H9 (cell line): ENCODE data around the gene MARCHF3. TPM values are rescaled to one million over a fixed set of nuclear protein-coding genes. Genes with fewer than 3 reads are reported as not detected.

Experiments
- DNase-seq: peaks from one replicate; pipeline ENCODE4 v3.0.0-alpha.2; 2017
- H2AFZ ChIP-seq: one replicate; pipeline ENCODE4 v1.6.1; 2013; ENCODE audit warnings: mild to moderate bottlenecking, low read length, control low read depth, moderate library complexity
- H2AK5ac ChIP-seq: 2 replicates; pipeline ENCODE4 v1.6.1; 2013; ENCODE audit warnings: low read length, control low read depth, mixed read lengths; ENCODE audit not compliant: insufficient read length
- H2BK120ac ChIP-seq: one replicate; pipeline ENCODE4 v1.6.1; 2013; ENCODE audit warnings: low read depth, mild to moderate bottlenecking, low read length, control low read depth, inconsistent platforms; ENCODE audit not compliant: poor library complexity, severe bottlenecking
- H2BK12ac ChIP-seq: 2 replicates; pipeline ENCODE4 v1.6.1; 2013; ENCODE audit warnings: low read length, control low read depth, mixed read lengths, low read depth; ENCODE audit not compliant: insufficient read length
- H2BK15ac ChIP-seq: 2 replicates; pipeline ENCODE4 v1.6.1; 2013; ENCODE audit warnings: low read depth, low read length, control low read depth
- H2BK20ac ChIP-seq: one replicate; pipeline ENCODE4 v1.6.1; 2013; ENCODE audit warnings: low read depth, mild to moderate bottlenecking, low read length, control low read depth, inconsistent platforms; ENCODE audit not compliant: poor library complexity, severe bottlenecking
- H2BK5ac ChIP-seq: 2 replicates; pipeline ENCODE4 v1.6.1; 2013; ENCODE audit warnings: low read length, control low read depth, mixed read lengths; ENCODE audit not compliant: insufficient read length
- H3K14ac ChIP-seq: 2 replicates; pipeline ENCODE4 v1.6.1; 2013; ENCODE audit warnings: low read length, control low read depth; ENCODE audit not compliant: insufficient read depth
- H3K18ac ChIP-seq: 2 replicates; pipeline ENCODE4 v1.6.1; 2013; ENCODE audit warnings: low read depth, mild to moderate bottlenecking, mixed read lengths, low read length, control low read depth; ENCODE audit not compliant: insufficient read length
- H3K23ac ChIP-seq: 2 replicates; pipeline ENCODE4 v1.6.1; 2013; ENCODE audit warnings: low read length, control low read depth, mixed read lengths, low read depth; ENCODE audit not compliant: insufficient read length
- H3K23me2 ChIP-seq: 2 replicates; pipeline ENCODE4 v1.6.1; 2013; ENCODE audit warnings: low read depth, mild to moderate bottlenecking, mixed read lengths, low read length, control low read depth; ENCODE audit not compliant: insufficient read length, poor library complexity, severe bottlenecking
- H3K27ac ChIP-seq: 2 replicates; pipeline ENCODE4 v1.5.1; 2013; ENCODE audit warnings: low read length, control low read depth, mixed read lengths, low read depth; ENCODE audit not compliant: insufficient read length
- H3K27me3 ChIP-seq: 2 replicates; pipeline ENCODE4 v1.6.1; 2013; ENCODE audit warnings: low read length, control low read depth, inconsistent platforms; ENCODE audit not compliant: insufficient read depth
- H3K4ac ChIP-seq: 2 replicates; pipeline ENCODE4 v1.6.1; 2013; ENCODE audit warnings: low read depth, mild to moderate bottlenecking, control low read depth, inconsistent platforms, low read length, moderate library complexity
- H3K4me1 ChIP-seq: 2 replicates; pipeline ENCODE4 v1.6.1; 2013; ENCODE audit warnings: low read length, control low read depth, inconsistent platforms; ENCODE audit not compliant: insufficient read depth
- H3K4me2 ChIP-seq: 2 replicates; pipeline ENCODE4 v1.6.1; 2013; ENCODE audit warnings: low read length, control low read depth, mixed read lengths; ENCODE audit not compliant: insufficient read length, insufficient read depth
- H3K56ac ChIP-seq: 2 replicates; pipeline ENCODE4 v1.6.1; 2013; ENCODE audit warnings: low read depth, mild to moderate bottlenecking, mixed read lengths, low read length, control low read depth; ENCODE audit not compliant: insufficient read length
- H3K79me1 ChIP-seq: 2 replicates; pipeline ENCODE4 v1.6.1; 2013; ENCODE audit warnings: low read depth, mild to moderate bottlenecking, moderate library complexity, low read length, control low read depth, inconsistent platforms; ENCODE audit not compliant: insufficient read depth, poor library complexity, severe bottlenecking
- H3K79me2 ChIP-seq: 2 replicates; pipeline ENCODE4 v1.6.1; 2013; ENCODE audit warnings: low read length, control low read depth, inconsistent platforms; ENCODE audit not compliant: insufficient read depth
- H3K9ac ChIP-seq: 2 replicates; pipeline ENCODE4 v1.6.1; 2013; ENCODE audit warnings: low read length, control low read depth, mixed read lengths; ENCODE audit not compliant: insufficient read length; ENCODE audit errors: extremely low read depth
- H3K9me3 ChIP-seq: one replicate; pipeline ENCODE4 v1.6.1; 2013; ENCODE audit warnings: low read depth, low read length, inconsistent platforms; ENCODE audit not compliant: control insufficient read depth
- H3T11ph ChIP-seq: one replicate; pipeline ENCODE4 v1.6.1; 2013; ENCODE audit warnings: mild to moderate bottlenecking, low read length, control low read depth, inconsistent platforms
- H4K20me1 ChIP-seq: one replicate; pipeline ENCODE4 v1.6.1; 2013; ENCODE audit not compliant: control insufficient read depth, insufficient read length, insufficient read depth
- H4K5ac ChIP-seq: 2 replicates; pipeline ENCODE4 v1.6.1; 2013; ENCODE audit warnings: low read depth, mild to moderate bottlenecking, mixed read lengths, low read length, control low read depth; ENCODE audit not compliant: insufficient read length
- H4K8ac ChIP-seq: replicated peaks from 2 replicates; pipeline ENCODE4 v1.6.1; 2013; ENCODE audit warnings: low read length, control low read depth, mixed read lengths, low read depth; ENCODE audit not compliant: insufficient read length
- H4K91ac ChIP-seq: 2 replicates; pipeline ENCODE4 v1.6.1; 2013; ENCODE audit warnings: low read depth, mild to moderate bottlenecking, moderate library complexity, mixed read lengths, low read length, control low read depth; ENCODE audit not compliant: insufficient read length
- H3K27ac Mint-ChIP-seq, 3 experiments: 2 replicates in 2 of 3; 3 replicates in 1 of 3; pipeline ENCODE4 v1.8.0; 2020 to 2021; ENCODE audit warnings: mixed read lengths in 3 of 3, mild to moderate bottlenecking in 1 of 3, moderate library complexity in 1 of 3
- H3K27me3 Mint-ChIP-seq: 2 replicates; pipeline ENCODE4 v1.8.0; 2021; ENCODE audit warnings: low read depth, mild to moderate bottlenecking, moderate library complexity, mixed read lengths
- H3K36me3 Mint-ChIP-seq, 3 experiments: 2 replicates in 2 of 3; 3 replicates in 1 of 3; pipeline ENCODE4 v1.8.0; 2020 to 2021; ENCODE audit warnings: low read depth in 3 of 3, mixed read lengths in 3 of 3; ENCODE audit not compliant: insufficient read depth in 1 of 3
- H3K4me1 Mint-ChIP-seq, 2 experiments: 2 replicates each; pipeline ENCODE4 v1.8.0; 2020; ENCODE audit warnings: mixed read lengths in 2 of 2
- H3K4me3 Mint-ChIP-seq, 2 experiments: 2 replicates in 1 of 2; 3 replicates in 1 of 2; pipeline ENCODE4 v1.8.0; 2020 to 2021; ENCODE audit warnings: mild to moderate bottlenecking in 2 of 2, mixed read lengths in 2 of 2, moderate library complexity in 1 of 2
- H3K9me3 Mint-ChIP-seq, 2 experiments: 2 replicates in 1 of 2; 3 replicates in 1 of 2; pipeline ENCODE4 v1.8.0; 2020; ENCODE audit warnings: mild to moderate bottlenecking in 2 of 2, mixed read lengths in 2 of 2, moderate library complexity in 1 of 2
- CTCF ChIP-seq: fragments of 200-600 bp; sonication (generic); conservative IDR thresholded peaks from 3 replicates; pipeline ENCODE4 v1.8.0; 2021; ENCODE audit warnings: antibody characterized with exemption, mild to moderate bottlenecking
- WGBS: extraction: QIAGEN DNeasy Blood & Tissue Kit; methylation state at CpG from one replicate; pipeline ENCODE4 v1.1.7; 2013; ENCODE audit warnings: missing lambda C conversion rate, low lambda C conversion rate, mixed read lengths; ENCODE audit not compliant: insufficient read length; ENCODE audit errors: extremely low coverage; 5-methylcytosine and 5-hydroxymethylcytosine counted together
- total RNA-seq: library from RNA; stranded (reverse); gene quantifications from 2 replicates; pipeline ENCODE4 v1.2.1, GENCODE V29; 2021

The MARCHF3 gene
- total RNA-seq, 1 experiment from 2014 or later = 17.7 TPM

GRCh38 chr5:126948011-126948355 lies 82.4 kb downstream of the MARCHF3 start:
- no peaks in the 10 kb centered on the region for H3K9me3 Mint-ChIP-seq
- H3K4me1 ChIP-seq = peaks cover 2% of the 10 kb centered on the region; the same call in 1 of the 2 replicates
- no peak overlapping the region for H3T11ph ChIP-seq
- H3K9me3 ChIP-seq = no peaks in the 10 kb centered on the region
- no peak overlapping the region for H2BK12ac ChIP-seq
- H3K56ac ChIP-seq = no peak overlapping the region
- no peaks in the 10 kb centered on the region for H3K36me3 Mint-ChIP-seq
- H2AFZ ChIP-seq = no peak overlapping the region
- H2BK120ac ChIP-seq = no peak overlapping the region
- H2BK20ac ChIP-seq = no peak overlapping the region
- H3K4me3 Mint-ChIP-seq = no peak overlapping the region
- H4K5ac ChIP-seq = no peak overlapping the region
- no peaks in the 10 kb centered on the region for H3K27me3 ChIP-seq
- no peak overlapping the region for H3K23ac ChIP-seq
- no peak overlapping the region for H3K14ac ChIP-seq
- H4K8ac ChIP-seq = no peak overlapping the region
- no peak overlapping the region for H3K4ac ChIP-seq
- no CpG with 5 or more reads among the region's 3 CpGs for WGBS
- H3K79me1 ChIP-seq = no peaks in the 10 kb centered on the region
- H2BK5ac ChIP-seq = no peak overlapping the region
- no peak overlapping the region for H3K27ac ChIP-seq
- H3K4me1 Mint-ChIP-seq = peaks cover 26 to 32% of the 10 kb centered on the region in 2 experiments
- no peaks in the 10 kb centered on the region for H3K79me2 ChIP-seq
- H4K91ac ChIP-seq = no peak overlapping the region
- H3K18ac ChIP-seq = no peak overlapping the region
- TF ChIP-seq CTCF = no peak
- H4K20me1 ChIP-seq = peaks cover 2% of the 10 kb centered on the region
- H2BK15ac ChIP-seq = no peak overlapping the region
- H3K23me2 ChIP-seq = no peaks in the 10 kb centered on the region
- no peaks in the 10 kb centered on the region for H3K27me3 Mint-ChIP-seq
- H3K4me2 ChIP-seq = no peak overlapping the region
- H3K27ac Mint-ChIP-seq = peak overlapping the region in 1 of 3 experiments; percentile 13; a peak in 1 of 7 replicates
- H2AK5ac ChIP-seq = no peak overlapping the region
- no peak for DNase-seq
- H3K9ac ChIP-seq = no peak overlapping the region
